NB4 (cell line): Measurements from ENCODE around the gene LRRN3.

ENCODE experiments used
- MYC ChIP-seq: IDR thresholded peaks from 2 replicates; pipeline ENCODE4 v1.6.1; 2011; ENCODE audit warnings: low read depth, low read length
- POLR2A ChIP-seq: IDR thresholded peaks from 2 replicates; pipeline ENCODE4 v1.6.1; 2011; ENCODE audit warnings: mild to moderate bottlenecking; ENCODE audit not compliant: insufficient read length; ENCODE audit errors: extremely low read depth
- TF ChIP-seq, protein P1 (sequence below): IDR thresholded peaks from one replicate; pipeline ENCODE4 v1.5.1; 2012; ENCODE audit warnings: low read depth, low read length
- TF ChIP-seq, protein P2 (sequence below): IDR thresholded peaks from 2 replicates; pipeline ENCODE4 v1.6.1; 2011; ENCODE audit warnings: low read depth, low read length

DNA sequence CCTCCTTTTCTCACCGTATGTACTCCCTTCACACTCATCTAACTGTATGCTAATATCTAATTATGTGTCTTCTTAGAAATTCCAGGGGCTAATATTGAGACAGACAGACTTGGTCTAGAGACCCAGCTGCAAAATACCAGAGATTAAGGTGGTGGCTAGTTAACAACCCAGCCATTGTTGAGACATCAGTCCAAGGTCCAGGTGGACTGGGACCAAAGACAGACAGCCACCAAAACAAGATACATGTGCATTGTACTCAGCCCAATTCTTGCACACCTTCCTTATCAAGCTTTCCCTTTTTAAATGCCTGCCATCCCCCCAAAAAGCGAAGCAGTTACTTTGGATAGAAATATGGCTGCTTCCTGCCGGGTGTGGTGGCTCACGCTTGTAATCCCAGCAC lies 43.3 kb upstream of the LRRN3 start:
- TF ChIP-seq, protein P1, sequence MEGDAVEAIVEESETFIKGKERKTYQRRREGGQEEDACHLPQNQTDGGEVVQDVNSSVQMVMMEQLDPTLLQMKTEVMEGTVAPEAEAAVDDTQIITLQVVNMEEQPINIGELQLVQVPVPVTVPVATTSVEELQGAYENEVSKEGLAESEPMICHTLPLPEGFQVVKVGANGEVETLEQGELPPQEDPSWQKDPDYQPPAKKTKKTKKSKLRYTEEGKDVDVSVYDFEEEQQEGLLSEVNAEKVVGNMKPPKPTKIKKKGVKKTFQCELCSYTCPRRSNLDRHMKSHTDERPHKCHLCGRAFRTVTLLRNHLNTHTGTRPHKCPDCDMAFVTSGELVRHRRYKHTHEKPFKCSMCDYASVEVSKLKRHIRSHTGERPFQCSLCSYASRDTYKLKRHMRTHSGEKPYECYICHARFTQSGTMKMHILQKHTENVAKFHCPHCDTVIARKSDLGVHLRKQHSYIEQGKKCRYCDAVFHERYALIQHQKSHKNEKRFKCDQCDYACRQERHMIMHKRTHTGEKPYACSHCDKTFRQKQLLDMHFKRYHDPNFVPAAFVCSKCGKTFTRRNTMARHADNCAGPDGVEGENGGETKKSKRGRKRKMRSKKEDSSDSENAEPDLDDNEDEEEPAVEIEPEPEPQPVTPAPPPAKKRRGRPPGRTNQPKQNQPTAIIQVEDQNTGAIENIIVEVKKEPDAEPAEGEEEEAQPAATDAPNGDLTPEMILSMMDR: no peak
- TF ChIP-seq POLR2A (no peak), MYC (no peak)
- TF ChIP-seq, protein P2, sequence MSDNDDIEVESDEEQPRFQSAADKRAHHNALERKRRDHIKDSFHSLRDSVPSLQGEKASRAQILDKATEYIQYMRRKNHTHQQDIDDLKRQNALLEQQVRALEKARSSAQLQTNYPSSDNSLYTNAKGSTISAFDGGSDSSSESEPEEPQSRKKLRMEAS: no peak
